HG02870 (cell line): ENCODE measurements around the gene TJP1.
"Not testable (repeated sequence)": the region's sequence is repeated elsewhere in the genome, so short reads cannot be mapped to it uniquely, and the experiment has no call there.

Source experiments
- ATAC-seq: cut with Tn5 transposase; IDR thresholded peaks from one replicate; pipeline ENCODE4 v1.9.1; 2021; ENCODE audit warnings: mild to moderate bottlenecking, moderate library complexity; ENCODE audit not compliant: unreplicated experiment

The TJP1 gene

DNA sequence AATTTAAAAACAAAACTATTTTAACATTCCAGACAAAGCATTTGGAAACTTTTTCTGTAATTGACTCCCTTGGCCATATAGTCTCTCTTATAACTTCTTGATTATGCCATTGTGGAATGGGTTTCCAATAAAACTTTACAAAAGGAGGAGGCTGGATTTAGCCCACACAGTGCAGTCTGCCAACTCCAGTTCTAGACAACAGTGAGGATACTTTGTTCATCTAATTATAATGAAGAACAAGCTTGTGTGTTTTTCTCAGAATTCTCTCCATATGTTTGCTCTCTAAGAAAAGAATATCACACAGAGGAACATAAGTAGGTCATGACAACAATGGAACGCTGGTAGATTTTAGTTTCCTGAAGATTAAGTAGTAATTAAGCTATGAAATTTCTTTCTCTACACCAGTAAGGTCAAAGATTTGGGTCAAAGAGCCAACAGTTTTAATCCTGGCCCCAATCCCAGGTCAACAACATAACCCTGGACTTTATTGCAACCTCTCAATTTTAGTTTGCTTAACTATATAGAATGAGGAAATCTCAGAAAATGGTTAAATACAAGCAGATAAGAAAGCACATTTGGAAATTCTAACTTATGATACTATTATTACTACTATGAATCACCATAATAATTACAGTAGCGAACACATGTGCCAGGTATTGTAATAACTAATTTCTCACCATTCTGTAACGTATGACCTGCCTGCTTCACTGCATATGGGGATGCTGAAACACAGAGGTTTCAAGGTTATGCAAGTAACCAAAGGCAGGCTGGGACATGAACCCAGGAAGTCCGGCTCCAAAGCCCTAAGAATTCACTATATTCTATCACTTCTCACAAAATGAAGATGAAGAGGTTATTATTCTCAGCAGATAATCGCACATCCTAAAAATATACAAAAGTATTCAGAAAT is 65.7 kb downstream of the TJP1 start:
- no peak for ATAC-seq

GRCh38 chr15:29754009-29754408 is 68.3 kb downstream of the TJP1 start:
- ATAC-seq, result not testable (repeated sequence)

DNA sequence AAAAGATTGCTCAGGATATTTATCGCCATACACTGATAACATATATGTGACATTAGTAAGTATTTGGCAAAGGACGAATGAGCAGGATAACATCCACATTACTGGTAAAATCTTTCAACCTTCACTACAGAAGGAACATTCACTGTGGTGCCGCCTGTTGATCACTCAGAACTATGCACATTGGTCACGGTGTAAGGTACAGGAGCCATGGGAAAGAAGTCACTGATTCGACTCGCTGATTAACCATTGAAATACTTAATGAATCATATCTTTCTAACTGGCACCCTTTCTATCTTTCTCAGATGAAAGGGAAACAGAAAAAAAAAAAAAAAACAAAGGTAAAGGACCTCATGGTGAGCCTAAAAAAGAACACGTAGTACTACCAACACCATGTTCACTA is 68.8 kb downstream of the TJP1 start:
- no peak for ATAC-seq

DNA sequence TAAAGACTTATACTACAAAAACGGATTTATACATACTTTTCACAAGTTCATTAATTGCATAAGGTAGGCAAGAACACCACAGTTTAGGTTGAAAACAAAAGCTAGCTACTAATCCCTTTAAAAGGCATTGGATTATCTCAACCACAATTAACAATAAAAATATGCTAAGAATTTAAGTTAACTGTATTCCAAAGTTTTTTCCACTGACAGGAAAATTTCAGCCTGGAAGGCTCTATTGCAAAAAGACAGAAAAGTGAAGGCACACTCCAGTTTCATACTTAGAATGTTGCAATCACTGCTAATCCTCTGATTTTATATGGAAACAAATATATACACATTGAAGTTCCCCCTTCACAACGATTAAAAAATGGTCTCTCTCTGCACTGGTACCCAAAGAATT is 71.5 kb downstream of the TJP1 start:
- no peak for ATAC-seq

DNA sequence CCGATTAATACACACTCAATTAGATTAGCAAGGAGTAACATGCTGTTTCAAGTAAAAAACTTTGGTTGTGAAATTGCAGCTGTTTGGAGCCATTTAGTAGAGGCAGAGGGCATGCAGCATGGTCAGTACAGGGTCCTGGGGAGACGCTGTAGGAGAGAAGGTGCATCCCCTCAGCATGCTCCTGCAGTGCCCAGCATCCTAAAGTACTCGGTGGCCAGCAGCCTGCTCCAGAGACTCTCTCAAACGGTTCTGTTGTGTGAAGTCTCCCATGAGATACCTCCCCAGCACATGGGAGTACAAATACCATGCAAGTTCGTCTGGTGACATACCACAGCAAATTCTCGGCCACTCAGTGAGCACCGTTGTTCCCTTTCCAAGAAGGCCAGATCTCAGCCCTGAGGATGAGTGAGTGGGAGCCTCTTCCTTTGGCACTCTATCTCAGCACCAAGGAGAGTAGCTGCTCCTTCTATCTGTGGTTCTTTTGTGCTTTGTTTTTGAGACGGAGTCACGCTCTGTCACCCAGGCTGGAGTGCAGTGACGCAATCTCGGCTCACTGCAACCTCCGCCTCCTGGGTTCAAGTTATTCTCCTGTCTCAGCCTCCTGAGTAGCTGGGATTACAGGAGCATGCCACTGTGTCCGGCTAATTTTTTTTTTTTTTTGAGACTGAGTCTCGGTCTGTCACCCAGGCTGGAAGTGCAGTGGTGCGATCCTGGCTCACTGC is 72.7 kb downstream of the TJP1 start:
- no peak for ATAC-seq

DNA sequence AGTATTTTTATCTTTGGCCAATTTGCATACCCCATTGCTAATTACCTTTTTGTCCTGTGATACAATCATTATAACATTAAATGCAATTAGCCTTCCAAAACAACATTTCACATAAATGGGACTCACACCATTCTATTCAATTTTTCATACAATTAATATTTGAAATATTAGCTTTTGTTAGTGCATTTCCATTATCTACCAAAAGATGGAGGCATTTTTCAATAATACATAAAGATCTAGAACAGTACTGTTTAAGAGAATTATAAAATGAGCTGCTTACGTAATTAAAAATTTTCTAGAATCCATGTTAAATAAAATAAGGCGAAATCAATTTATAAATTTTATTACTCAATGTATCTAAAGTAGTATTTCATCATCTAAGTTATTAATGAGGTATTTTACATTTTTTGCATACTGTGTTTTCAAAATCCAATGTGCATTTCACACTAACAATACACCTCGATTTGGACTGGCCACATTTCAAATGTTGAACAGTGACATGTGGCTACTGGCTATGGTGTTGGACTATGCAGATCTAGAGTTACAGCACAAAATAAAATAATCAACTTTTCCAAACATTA is 74.3 kb downstream of the TJP1 start:
- no peak for ATAC-seq

GRCh38 chr15:29743475-29743874 is 78.8 kb downstream of the TJP1 start:
- ATAC-seq, result no peak

- ATAC-seq, result no peak
These were observed 81.5 kb downstream of the TJP1 start for GRCh38 chr15:29740692-29741311.

DNA sequence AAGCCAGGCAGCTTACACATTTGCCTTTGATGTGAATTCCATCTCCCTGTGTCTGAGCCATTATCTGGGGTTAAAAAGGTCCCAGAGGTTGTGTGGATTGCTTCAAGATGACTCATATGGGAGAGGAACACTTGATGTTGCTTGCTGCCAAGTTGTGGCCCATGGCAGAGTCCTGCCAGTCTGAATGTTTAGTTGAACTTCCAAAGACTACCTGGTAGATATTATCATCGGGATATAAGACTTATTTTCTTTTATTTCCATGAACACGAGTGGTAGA is 85.6 kb downstream of the TJP1 start:
- no peak for ATAC-seq

GRCh38 chr15:29736012-29736743 is 86.1 kb downstream of the TJP1 start:
- ATAC-seq, result no peak

DNA sequence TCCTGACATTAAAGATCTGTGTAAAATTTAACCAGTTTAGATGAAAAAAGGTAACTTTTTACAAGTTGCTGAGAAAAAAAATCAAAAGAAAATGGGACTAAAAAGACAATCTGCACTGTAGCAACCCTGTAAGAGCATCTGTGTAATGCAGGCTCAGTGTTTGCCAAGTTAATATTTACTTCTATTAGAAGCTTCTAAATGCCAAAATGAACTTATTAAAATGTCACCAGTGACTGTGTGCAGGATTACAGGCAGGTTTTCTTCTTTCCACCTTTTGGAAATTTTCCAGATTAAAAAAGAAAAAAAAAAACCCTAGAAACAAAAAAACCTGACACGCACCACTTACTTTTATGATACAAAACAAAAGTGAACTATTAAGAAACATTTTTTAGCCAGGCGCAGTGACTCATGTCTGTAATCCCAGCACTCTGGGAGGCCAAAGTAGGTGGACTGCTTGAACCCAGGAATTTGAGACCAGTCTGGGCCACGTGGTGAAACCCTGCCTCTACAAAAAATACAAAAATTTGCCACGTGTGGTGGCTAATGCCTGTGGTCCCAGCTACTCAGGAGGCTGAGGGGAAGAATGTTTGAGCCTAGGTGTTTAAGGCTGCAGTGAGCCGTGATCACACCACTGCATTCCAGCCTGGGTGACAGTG is 87.2 kb downstream of the TJP1 start:
- ATAC-seq, result no peak

DNA sequence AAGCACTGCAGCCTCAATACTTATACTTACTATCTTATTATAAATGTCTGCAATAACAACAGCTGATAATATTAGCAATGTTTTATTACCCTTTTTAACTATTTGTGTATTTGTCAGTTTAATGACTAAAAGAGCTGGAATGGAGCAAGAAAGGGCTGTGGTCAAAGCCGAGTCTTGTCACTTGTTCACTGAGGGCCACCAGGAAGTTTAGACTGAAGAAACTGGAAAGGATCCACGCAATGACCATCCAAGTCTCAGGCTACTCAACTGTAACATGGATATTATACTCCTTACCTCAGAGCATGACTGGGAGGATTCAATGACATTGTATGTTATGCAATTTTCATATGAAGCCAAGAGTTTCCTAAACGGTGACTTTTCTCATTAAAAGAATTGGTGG is 90.4 kb downstream of the TJP1 start:
- no peak for ATAC-seq

- ATAC-seq, result not testable (repeated sequence)
These were observed 91.8 kb downstream of the TJP1 start for GRCh38 chr15:29730471-29730870.

DNA sequence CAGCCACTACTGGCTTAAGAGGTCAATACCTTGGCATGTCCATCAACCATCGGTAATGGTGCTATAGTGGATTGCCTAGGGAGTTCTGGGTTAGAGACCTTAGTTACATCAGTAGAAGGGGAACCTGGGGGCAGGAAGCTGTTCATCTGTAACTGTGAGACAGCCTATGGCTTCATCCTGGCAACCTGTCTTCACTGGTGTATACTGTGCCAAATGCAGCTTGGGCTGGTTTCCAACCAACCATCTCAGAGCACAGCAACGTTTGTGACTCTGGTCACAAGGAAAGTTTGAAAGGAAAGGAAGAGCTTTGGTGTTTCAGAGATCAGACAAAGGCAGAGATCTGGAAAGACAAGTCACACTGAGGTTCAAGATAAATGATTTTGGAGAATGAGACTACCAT is 93.8 kb downstream of the TJP1 start:
- ATAC-seq, result no peak

- no peak for ATAC-seq
These were observed 94.4 kb downstream of the TJP1 start for GRCh38 chr15:29727871-29728270.

- no peak for ATAC-seq
These were observed 95.7 kb downstream of the TJP1 start for GRCh38 chr15:29726553-29726952.

- ATAC-seq, result no peak
These were observed 98.2 kb downstream of the TJP1 start for GRCh38 chr15:29724026-29724425.

- no peak for ATAC-seq
These were observed 108.5 kb downstream of the TJP1 start for GRCh38 chr15:29713784-29714183.

DNA sequence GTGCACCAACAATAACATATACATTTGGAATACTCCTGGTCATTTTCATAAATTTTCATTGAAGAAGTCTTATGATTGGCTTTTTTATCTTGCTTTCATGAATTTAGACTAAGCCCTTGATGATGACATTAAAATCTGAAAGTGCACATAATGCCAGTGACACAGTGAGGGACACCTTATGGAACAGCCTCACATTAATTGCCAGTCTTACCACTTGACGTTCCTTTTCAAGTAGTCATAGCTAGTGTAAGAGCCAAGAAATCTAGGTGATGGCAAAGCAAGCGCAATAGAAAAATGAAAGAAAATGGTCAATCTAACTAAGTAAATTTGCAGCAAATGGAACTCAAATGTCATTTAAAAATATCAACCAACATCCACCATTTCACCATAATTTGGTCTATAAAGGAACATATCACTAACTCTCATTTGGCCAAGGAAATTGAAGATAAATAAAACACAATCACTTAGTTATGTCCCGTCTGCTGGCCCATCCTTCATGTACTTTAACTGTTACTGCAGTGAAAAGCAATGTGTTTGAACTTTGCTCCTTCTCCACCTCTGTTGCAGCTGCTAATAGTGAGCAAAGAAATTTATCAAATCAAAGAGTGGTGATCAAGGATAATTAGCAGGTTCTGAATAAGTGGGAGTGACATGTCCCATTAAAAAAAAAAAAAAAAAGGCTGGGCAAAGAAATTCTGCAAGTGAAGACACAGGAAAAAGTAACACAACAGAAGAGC is 110.0 kb downstream of the TJP1 start:
- ATAC-seq, result no peak

DNA sequence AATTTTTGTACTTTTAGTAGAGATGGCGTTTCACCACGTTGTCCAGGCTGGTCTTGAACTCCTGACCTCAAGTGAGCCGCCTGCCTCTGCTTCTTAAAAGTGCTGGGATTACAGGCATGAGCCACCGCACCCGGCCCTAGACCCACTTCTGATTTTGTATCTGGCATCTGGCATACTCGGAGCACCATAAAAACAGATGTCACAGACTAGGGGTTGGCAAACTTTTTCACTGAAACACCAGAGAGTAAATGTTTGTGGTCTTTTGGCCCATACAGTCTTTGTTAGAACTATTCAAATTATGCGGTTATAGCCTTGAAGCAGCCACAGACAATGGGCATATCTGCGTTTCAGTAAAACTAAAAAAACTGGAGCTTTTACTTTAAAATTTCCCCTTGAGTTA is 110.7 kb downstream of the TJP1 start:
- no peak for ATAC-seq
